Activated CD8-positive, alpha-beta T cell treated with anti-CD3 and anti-CD28 coated beads for 36 hours (primary cell): ENCODE data around the gene ARHGAP31. TPM values are rescaled to one million over a fixed set of nuclear protein-coding genes. Genes with fewer than 3 reads are reported as not detected.
"Not testable (repeated sequence)": the region's sequence is repeated elsewhere in the genome, so short reads cannot be mapped to it uniquely, and the experiment has no call there.

Experiments used
- ATAC-seq: fragments of 200-7000 bp; cut with Tn5 transposase; one replicate; pipeline ENCODE4 v1.10.0; 2021; ENCODE audit warnings: mild to moderate bottlenecking, moderate library complexity
- CTCF ChIA-PET: fragments of 350-600 bp; sonication (Branson Sonifier 250); formaldehyde crosslinking; loops from one replicate; lab custom pipeline; 2021; ENCODE audit warnings: antibody characterized with exemption; lab: Charles Lee
- POLR2A ChIA-PET: fragments of 350-600 bp; sonication (Branson Sonifier 250); formaldehyde crosslinking; loops from one replicate; lab custom pipeline; 2021; ENCODE audit warnings: antibody characterized with exemption; lab: Charles Lee
- DNase-seq: peaks from one replicate; pipeline ENCODE4 v3.0.0-alpha.2; 2020
- H3K27ac Mint-ChIP-seq: one replicate; pipeline ENCODE4 v1.8.0; 2021; ENCODE audit warnings: mild to moderate bottlenecking, mixed read lengths
- H3K27me3 Mint-ChIP-seq: one replicate; pipeline ENCODE4 v1.8.0; 2021; ENCODE audit warnings: mixed read lengths
- H3K36me3 Mint-ChIP-seq: one replicate; pipeline ENCODE4 v1.8.0; 2021; ENCODE audit warnings: low read depth, mixed read lengths
- H3K4me1 Mint-ChIP-seq: one replicate; pipeline ENCODE4 v1.8.0; 2021; ENCODE audit warnings: low read depth, mixed read lengths
- H3K4me3 Mint-ChIP-seq: one replicate; pipeline ENCODE4 v1.8.0; 2021; ENCODE audit warnings: mild to moderate bottlenecking, moderate library complexity, mixed read lengths
- H3K9me3 Mint-ChIP-seq: one replicate; pipeline ENCODE4 v1.8.0; 2021; ENCODE audit warnings: mixed read lengths
- intact Hi-C: fragments of 100-400 bp; cut with micrococcal nuclease; formaldehyde crosslinking; loops from one replicate; pipeline ENCODE4 v1.10.0; 2022
- total RNA-seq, 2 experiments: library from RNA; stranded (reverse); gene quantifications; one replicate each; pipeline ENCODE4 v1.2.3, GENCODE V29; 2021
- TF ChIP-seq, protein P1 (sequence below): fragments of 200-600 bp; IDR thresholded peaks from one replicate; pipeline ENCODE4 v1.8.0; 2022; ENCODE audit warnings: antibody characterized with exemption, mild to moderate bottlenecking

Gene ARHGAP31
- total RNA-seq, 2 experiments from 2014 or later: 6.6 to 8.0 TPM

DNA sequence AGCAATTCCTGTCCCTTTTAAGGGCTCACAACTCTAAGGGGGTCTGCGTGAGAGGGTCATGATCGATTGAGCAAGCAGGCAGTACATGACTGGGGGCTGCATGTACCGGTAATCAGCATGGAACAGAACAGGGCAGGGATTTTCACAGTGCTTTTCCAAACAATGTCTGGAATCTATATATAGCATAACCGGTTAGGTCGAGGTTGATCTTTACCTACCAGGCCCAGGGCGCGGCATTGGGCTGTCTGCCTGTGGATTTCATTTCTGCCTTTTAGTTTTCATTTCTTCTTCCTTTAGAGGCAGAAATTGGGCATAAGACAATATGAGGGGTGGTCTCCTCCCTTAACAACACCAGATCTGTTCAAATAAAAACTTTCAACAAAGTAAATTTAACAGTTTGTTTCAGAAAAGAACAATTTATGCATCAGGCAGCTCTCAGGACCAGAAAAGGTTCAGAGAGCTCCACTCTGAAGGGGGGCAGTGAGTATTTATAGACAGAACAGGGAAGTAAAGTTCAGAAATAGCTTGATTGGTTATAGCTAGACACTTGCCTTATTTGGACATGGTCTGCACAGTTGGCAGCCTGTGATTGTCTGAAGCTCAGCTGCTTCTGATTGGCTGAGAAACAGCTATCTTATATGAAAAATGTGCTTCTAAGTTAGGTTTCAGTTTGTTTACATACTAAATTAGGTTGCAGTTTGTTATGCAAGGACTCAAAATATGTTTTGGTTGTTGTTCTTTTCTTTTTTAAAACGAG lies 36.4 kb upstream of the ARHGAP31 start:
- H3K27me3 Mint-ChIP-seq: no peaks in the 10 kb centered on the region
- ChIA-PET POLR2A (interaction anchor here (0.6 to 0.7 kb wide), 3 partner anchors 9 to 369 kb away, joined by 3 to 4 read pairs (median 3); no protein-coding TSS in a partner anchor), CTCF (interaction anchor here (1.0 to 1.9 kb wide), 4 partner anchors 11 to 158 kb away, joined by 3 to 9 read pairs (median 4); partner anchors contain the start of gene B4GALT4)
- H3K4me3 Mint-ChIP-seq: no peak overlapping the region
- H3K9me3 Mint-ChIP-seq: no peaks in the 10 kb centered on the region
- H3K4me1 Mint-ChIP-seq: no peaks in the 10 kb centered on the region
- H3K27ac Mint-ChIP-seq: no peak overlapping the region
- no peaks in the 10 kb centered on the region for H3K36me3 Mint-ChIP-seq
- no peak for ATAC-seq
- DNase-seq: no peak
- intact Hi-C loops: no loop called here
- TF ChIP-seq, protein P1, sequence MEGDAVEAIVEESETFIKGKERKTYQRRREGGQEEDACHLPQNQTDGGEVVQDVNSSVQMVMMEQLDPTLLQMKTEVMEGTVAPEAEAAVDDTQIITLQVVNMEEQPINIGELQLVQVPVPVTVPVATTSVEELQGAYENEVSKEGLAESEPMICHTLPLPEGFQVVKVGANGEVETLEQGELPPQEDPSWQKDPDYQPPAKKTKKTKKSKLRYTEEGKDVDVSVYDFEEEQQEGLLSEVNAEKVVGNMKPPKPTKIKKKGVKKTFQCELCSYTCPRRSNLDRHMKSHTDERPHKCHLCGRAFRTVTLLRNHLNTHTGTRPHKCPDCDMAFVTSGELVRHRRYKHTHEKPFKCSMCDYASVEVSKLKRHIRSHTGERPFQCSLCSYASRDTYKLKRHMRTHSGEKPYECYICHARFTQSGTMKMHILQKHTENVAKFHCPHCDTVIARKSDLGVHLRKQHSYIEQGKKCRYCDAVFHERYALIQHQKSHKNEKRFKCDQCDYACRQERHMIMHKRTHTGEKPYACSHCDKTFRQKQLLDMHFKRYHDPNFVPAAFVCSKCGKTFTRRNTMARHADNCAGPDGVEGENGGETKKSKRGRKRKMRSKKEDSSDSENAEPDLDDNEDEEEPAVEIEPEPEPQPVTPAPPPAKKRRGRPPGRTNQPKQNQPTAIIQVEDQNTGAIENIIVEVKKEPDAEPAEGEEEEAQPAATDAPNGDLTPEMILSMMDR: no peak

DNA sequence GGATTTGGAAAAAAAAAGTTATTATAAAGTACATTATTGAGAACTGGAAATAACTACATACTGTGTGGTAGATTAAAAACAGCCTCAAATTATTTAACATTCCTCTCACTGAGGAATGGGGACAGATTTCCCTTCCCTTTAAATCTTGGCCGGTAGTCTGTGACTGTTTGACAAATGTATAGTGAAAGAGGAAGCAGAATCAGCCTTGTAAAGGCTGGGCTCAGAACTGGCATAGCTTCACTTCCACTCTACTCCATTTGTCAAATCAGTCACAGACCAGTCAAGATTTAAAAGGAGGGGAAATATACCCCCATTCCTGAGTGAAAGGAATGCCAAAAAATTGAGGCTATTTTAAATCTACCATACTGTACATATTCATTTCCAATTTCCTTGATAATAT lies 35.3 kb upstream of the ARHGAP31 start:
- H3K9me3 Mint-ChIP-seq: no peaks in the 10 kb centered on the region
- H3K27ac Mint-ChIP-seq: no peak overlapping the region
- H3K36me3 Mint-ChIP-seq: no peaks in the 10 kb centered on the region
- ChIA-PET POLR2A (no interaction called here), CTCF (interaction anchor here (1.2 to 1.9 kb wide), 3 partner anchors 17 to 159 kb away, joined by 3 to 9 read pairs (median 5); partner anchors contain the start of gene B4GALT4)
- peaks cover 1% of the 10 kb centered on the region for H3K27me3 Mint-ChIP-seq
- intact Hi-C loops: no loop called here
- H3K4me3 Mint-ChIP-seq: no peak overlapping the region
- DNase-seq (no peak), ATAC-seq (no peak)
- TF ChIP-seq, protein P1: no peak
- no peaks in the 10 kb centered on the region for H3K4me1 Mint-ChIP-seq

DNA sequence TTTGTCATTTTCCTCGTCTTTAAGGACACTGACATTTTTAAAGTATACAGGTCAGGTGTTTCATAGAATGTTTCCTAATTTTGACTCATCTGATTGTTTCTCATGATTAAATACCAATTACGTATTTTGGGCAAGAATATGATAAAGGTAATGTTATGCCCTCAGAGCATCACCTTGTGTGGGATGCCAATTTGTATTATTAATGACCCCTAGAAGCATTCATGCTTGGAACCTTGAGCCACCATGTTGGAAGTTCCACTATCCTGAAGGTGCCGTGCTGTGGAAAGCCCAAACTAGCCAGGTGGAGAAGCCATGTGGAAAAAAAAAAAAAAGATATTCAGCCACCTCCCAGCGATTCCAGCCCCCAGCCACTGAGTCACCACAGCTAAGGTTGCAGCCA lies 34.4 kb upstream of the ARHGAP31 start:
- H3K27me3 Mint-ChIP-seq: peaks cover 1% of the 10 kb centered on the region
- intact Hi-C loops: no loop called here
- ATAC-seq (no peak), DNase-seq (no peak)
- no peaks in the 10 kb centered on the region for H3K36me3 Mint-ChIP-seq
- no peak overlapping the region for H3K4me3 Mint-ChIP-seq
- H3K27ac Mint-ChIP-seq: no peak overlapping the region
- CTCF ChIA-PET: no interaction called here
- no peaks in the 10 kb centered on the region for H3K4me1 Mint-ChIP-seq
- POLR2A ChIA-PET: no interaction called here
- TF ChIP-seq, protein P1: no peak
- no peaks in the 10 kb centered on the region for H3K9me3 Mint-ChIP-seq

DNA sequence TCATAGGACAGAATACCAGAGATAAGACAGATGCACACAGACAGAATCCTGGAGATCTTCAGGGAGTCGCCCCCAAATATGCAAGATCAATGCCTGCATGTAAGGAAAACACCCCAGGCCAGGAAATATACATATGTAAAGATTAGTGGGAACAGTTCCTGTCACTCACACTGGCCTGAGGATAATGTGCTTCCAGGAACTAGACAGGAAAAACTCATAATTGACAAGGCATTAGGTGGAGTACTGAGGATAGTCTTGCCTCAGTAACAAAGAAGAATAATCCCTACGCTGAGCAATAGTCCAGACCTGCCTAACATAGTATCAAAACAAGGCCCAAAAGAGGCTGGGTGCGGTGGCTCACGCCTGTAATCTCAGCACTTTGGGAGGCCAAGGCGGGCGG lies 33.1 kb upstream of the ARHGAP31 start:
- TF ChIP-seq, protein P1: no peak
- CTCF ChIA-PET: interaction anchor here (0.8 kb wide), 1 partner anchor 13 kb away, joined by 3 read pairs; no protein-coding TSS in a partner anchor
- POLR2A ChIA-PET: no interaction called here
- intact Hi-C loops: no loop called here
- ATAC-seq (no peak), DNase-seq (no peak)
- Mint-ChIP-seq H3K4me3 (no peak overlapping the region), H3K36me3 (no peaks in the 10 kb centered on the region), H3K27ac (no peak overlapping the region), H3K4me1 (no peaks in the 10 kb centered on the region), H3K9me3 (no peaks in the 10 kb centered on the region), H3K27me3 (peaks cover 1% of the 10 kb centered on the region)

DNA sequence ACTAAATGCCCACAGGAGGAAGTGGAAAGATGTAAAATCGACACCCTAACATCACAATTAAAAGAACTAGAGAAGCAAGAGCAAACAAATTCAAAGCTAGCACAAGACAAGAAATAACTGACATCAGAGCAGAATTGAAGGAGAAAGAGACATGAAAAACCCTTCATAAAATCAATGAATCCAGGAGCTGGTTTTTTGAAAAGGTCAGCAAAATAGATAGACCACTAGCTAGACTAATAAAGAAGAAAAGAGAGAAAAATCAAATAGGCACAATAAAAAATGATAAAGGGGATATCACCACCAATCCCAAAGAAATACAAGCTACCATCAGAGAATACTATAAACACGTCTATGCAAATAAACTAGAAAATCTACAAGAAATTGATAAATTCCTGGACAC lies 24.0 kb upstream of the ARHGAP31 start:
- ATAC-seq, DNase-seq, H3K27ac Mint-ChIP-seq, H3K27me3 Mint-ChIP-seq, POLR2A ChIA-PET, H3K4me3 Mint-ChIP-seq, intact Hi-C loops, CTCF ChIA-PET, H3K9me3 Mint-ChIP-seq, H3K4me1 Mint-ChIP-seq, H3K36me3 Mint-ChIP-seq: not testable (repeated sequence)
